ENCODE results near the gene CCDC43. TPM values are rescaled to one million over a fixed set of nuclear protein-coding genes. Genes with fewer than 3 reads are reported as not detected.
A peak's percentile ranks its signal among the peaks of the same experiment; 100 is the strongest.

Gene CCDC43
- total and polyA plus RNA-seq, 2 of the 13 experiments (the other 11 are each of a cell fraction or from before 2014, with no cell fraction given): 17.5 to 94.8 TPM

DNA sequence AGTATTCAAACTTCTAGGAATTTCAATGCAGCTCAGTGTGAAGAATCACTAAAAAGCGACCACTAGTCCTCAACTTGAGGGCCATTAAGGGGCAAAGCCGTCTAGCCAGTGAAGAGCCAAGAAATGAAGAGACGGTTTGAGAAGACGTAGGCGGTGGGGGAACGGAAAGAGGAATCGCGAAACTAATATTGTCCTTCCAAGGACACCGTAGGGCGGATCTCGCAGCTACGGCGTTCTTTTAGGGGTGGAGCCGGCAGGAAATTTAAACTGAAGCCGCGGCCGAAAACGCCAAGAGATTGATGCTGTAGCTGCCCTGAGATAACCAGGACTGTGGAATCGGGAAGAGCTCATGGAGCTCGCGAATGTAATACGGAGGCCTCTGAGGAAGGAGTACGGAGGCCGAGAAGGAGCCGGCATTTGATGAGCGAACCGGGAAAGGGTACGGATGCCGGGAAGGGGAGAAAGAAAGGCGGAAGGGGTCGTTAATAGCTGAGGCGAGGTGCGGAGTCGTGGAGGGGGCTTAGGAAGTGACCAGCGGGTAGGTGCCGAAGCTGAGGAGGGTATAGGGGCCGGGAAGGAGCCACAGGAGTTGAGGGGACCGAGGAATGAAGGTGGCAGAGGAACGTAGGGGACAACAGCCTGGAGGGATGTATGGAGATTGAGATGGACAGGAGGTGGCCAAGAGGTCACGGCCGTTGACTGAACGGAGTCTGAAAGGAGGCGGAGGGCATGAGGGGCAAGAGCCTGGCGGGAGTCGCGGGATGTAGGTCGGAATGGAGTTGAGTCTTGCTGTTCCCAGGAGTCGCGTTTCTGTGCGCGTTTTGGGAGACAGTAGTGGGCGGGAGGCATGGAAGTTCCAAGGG is 19.1 kb upstream of the CCDC43 start, which contains the start of gene DBF4B (continued):
- TF ChIP-seq, protein P1, sequence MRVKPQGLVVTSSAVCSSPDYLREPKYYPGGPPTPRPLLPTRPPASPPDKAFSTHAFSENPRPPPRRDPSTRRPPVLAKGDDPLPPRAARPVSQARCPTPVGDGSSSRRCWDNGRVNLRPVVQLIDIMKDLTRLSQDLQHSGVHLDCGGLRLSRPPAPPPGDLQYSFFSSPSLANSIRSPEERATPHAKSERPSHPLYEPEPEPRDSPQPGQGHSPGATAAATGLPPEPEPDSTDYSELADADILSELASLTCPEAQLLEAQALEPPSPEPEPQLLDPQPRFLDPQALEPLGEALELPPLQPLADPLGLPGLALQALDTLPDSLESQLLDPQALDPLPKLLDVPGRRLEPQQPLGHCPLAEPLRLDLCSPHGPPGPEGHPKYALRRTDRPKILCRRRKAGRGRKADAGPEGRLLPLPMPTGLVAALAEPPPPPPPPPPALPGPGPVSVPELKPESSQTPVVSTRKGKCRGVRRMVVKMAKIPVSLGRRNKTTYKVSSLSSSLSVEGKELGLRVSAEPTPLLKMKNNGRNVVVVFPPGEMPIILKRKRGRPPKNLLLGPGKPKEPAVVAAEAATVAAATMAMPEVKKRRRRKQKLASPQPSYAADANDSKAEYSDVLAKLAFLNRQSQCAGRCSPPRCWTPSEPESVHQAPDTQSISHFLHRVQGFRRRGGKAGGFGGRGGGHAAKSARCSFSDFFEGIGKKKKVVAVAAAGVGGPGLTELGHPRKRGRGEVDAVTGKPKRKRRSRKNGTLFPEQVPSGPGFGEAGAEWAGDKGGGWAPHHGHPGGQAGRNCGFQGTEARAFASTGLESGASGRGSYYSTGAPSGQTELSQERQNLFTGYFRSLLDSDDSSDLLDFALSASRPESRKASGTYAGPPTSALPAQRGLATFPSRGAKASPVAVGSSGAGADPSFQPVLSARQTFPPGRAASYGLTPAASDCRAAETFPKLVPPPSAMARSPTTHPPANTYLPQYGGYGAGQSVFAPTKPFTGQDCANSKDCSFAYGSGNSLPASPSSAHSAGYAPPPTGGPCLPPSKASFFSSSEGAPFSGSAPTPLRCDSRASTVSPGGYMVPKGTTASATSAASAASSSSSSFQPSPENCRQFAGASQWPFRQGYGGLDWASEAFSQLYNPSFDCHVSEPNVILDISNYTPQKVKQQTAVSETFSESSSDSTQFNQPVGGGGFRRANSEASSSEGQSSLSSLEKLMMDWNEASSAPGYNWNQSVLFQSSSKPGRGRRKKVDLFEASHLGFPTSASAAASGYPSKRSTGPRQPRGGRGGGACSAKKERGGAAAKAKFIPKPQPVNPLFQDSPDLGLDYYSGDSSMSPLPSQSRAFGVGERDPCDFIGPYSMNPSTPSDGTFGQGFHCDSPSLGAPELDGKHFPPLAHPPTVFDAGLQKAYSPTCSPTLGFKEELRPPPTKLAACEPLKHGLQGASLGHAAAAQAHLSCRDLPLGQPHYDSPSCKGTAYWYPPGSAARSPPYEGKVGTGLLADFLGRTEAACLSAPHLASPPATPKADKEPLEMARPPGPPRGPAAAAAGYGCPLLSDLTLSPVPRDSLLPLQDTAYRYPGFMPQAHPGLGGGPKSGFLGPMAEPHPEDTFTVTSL (CRISPR knock-in tag; IDR thresholded peaks at IDR 0.05; ENCODE audit: borderline replicate concordance): 0 out of 2 replicates have a peak, but pooled peaks have one; percentile 7
- TF ChIP-seq ZFP36L1 (CRISPR knock-in tag; IDR thresholded peaks at IDR 0.05) (peak; percentile 74; the same call in 1 of the 2 replicates), TBX2 (CRISPR knock-in tag; IDR thresholded peaks at IDR 0.05; ENCODE audit: borderline replicate concordance) (0 out of 2 replicates have a peak, but pooled peaks have one; percentile 66), BCLAF1 (IDR thresholded peaks at IDR 0.05) (no peak), NFE2L2 (IDR thresholded peaks at IDR 0.05; ENCODE audit: low read length) (no peak), ZKSCAN8 (CRISPR knock-in tag; IDR thresholded peaks at IDR 0.05; ENCODE audit: borderline replicate concordance) (0 out of 2 replicates have a peak, but pooled peaks have one; percentile 25), ZNF672 (CRISPR knock-in tag; IDR thresholded peaks at IDR 0.05) (no peak), ZNF766 (CRISPR knock-in tag; IDR thresholded peaks at IDR 0.05; ENCODE audit: borderline replicate concordance) (no peak), ZNF20 (CRISPR knock-in tag; IDR thresholded peaks at IDR 0.05) (0 out of 2 replicates have a peak, but pooled peaks have one; percentile 46), ZNF792 (CRISPR knock-in tag; IDR thresholded peaks at IDR 0.05) (peak; percentile 77; the same call in 1 of the 2 replicates), ZNF225 (CRISPR knock-in tag; IDR thresholded peaks at IDR 0.05) (peak; percentile 58; the same call in 1 of the 2 replicates), BORCS8-MEF2B (CRISPR knock-in tag; IDR thresholded peaks at IDR 0.05) (peak; percentile 88; the same call in 1 of the 2 replicates), ZBTB2 (CRISPR knock-in tag; IDR thresholded peaks at IDR 0.05; ENCODE audit: low read depth) (peak; percentile 71; the same call in 1 of the 2 replicates), NFIB (CRISPR knock-in tag; IDR thresholded peaks at IDR 0.05; ENCODE audit: borderline replicate concordance) (no peak), PAX8 (CRISPR knock-in tag; IDR thresholded peaks at IDR 0.05; ENCODE audit: borderline replicate concordance) (no peak)
- TF ChIP-seq, protein P2, sequence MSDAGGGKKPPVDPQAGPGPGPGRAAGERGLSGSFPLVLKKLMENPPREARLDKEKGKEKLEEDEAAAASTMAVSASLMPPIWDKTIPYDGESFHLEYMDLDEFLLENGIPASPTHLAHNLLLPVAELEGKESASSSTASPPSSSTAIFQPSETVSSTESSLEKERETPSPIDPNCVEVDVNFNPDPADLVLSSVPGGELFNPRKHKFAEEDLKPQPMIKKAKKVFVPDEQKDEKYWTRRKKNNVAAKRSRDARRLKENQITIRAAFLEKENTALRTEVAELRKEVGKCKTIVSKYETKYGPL (CRISPR knock-in tag; IDR thresholded peaks at IDR 0.05): no peak
